Fibroblast of peridontal ligament (primary cell): ENCODE measurements around the gene BSN.

Experiments
- DNase-seq: peaks from one replicate; pipeline ENCODE4 v3.0.0-alpha.2; 2010; ENCODE audit errors: extremely low read depth

Gene BSN

DNA sequence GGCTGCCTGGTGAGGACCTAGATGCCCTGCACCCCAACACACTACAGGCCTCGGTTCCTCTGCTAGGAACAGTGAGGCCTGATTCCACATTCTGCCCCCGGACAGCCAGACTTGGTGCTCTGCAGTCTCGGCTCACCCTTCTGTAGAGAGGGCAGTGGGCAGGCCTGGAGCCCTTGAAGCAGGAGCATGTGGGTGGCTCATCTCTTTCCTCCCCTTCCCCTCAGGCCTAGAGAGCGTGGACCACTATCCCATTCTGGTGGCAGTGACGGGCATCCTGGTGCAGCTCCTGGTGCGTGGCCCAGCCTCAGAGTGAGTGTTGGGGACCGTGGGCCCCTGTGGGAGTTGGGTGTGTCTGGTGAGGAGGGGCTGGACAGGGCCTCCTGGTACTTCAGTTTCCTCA, 161.9 kb downstream of the BSN start:
- no peak for DNase-seq

GRCh38 chr3:49716691-49717210, 162.5 kb downstream of the BSN start:
- DNase-seq = no peak

GRCh38 chr3:49717211-49717958, 163.1 kb downstream of the BSN start:
- DNase-seq = no peak

- no peak for DNase-seq
Observed at GRCh38 chr3:49717959-49718857, 163.9 kb downstream of the BSN start.

- no peak for DNase-seq
Observed at GRCh38 chr3:49718858-49719213, 164.6 kb downstream of the BSN start.

- DNase-seq = peak; percentile 88
Observed at GRCh38 chr3:49719214-49719884, 165.1 kb downstream of the BSN start, which contains the start of gene AMIGO3. Gene AMIGO3 (minus strand): TSS chr3:49719684. CDS start chr3:49719465, 219 bp downstream.
